ENCODE measurements around the gene SBF1.

SBF1 gene

DNA sequence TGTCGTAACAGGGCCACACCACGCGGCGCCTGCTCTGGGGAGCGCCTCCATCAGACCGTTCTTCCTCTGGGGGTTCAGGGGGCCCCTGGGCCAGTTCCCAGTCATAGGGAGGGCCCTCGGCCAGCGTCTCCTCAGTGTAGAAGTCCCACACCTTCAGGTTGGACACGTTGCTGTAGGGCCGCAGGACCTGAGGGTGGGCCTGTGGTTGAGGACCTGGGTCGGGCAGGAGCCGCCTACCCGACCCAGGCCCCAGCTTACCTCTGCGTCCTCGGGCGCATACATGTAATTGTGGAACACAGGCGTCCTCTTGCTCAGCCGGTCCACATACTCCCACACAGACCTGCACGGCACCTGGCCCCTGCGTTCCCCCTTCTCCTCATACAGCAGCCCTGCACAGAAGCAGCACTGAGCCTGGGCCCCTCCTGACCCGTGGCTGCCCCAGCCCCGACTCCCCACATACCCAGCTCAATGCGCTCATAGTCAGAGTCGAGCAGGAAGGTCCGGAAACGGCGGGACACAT, 20.2 kb downstream of the SBF1 start:
- in situ Hi-C loops (cut with HindIII; ENCODE audit: low pct_ligation_motif_present, low pct_unique_long_range_greater_than_20kb, low sequenced_read_pairs), result no loop called here
- DNase-seq, result no peak

DNA sequence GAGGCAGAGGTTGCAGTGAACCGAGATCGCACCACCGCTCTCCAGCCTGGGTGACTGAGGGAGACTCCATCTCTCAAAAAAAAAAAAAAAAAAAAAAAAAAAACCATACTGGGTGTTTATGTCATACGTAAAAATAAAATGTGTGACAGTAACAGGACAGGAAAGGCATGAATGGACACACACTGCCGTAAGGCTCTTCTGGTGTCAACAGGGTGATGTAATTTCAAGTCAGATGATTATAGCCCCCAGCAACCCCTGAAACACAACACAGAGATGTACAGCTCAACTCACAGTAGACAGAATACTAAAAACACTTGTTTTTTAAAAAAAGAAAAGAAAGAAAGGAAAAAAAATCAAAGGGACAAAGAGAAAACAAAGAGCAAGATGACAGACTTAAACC, 22.2 kb downstream of the SBF1 start:
- DNase-seq, result no peak
- in situ Hi-C loops (cut with HindIII; ENCODE audit: low pct_ligation_motif_present, low pct_unique_long_range_greater_than_20kb, low sequenced_read_pairs), result no loop called here

DNA sequence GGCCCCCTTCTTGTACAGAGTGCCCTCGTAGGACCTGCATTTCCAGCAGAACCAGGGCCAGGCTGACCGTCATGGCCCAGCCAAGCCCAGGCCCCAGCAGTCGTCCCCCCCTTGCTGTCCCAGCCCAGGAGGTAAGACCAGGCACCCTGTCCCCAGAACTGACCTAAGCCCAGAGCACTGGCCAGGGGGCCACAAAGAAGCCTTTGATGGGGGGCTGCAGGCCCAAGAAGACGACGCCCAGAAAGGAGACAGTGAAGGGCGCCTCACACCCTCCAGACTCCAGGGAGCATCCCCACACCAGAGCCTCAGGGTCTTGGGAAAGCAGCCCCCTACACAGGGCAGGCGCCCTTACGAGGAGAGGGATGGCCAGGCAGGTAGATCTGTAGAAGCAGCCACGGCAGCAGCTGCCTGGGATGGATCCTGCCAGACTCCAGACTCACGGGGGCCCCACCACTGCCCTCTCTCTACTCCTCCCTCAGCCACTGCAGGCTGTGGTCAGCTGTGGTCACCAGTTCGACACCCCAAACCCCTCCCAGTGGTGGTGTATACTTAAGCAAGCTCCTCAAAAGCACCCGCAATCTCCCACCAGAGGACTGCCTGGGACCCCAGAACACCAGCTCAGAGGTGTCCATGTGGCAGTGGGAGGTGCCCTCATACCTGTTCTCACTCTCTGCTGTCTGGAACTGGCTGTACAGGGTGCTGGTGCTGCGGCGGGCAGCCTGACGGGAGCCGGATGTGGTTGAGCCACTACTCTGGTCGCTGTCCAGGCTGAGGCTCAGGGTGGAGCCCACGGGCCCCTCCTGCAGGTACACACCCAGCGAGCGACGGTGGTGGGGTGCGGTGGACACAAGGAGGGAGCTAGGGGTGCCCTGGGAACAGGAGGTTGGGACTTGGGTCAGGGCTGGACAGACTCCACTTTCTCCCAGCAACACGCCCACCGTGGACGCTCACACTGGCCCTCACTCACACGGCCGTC, 27.0 kb downstream of the SBF1 start:
- in situ Hi-C loops (cut with HindIII; ENCODE audit: low pct_ligation_motif_present, low pct_unique_long_range_greater_than_20kb, low sequenced_read_pairs), result no loop called here
- no peak for DNase-seq

DNA sequence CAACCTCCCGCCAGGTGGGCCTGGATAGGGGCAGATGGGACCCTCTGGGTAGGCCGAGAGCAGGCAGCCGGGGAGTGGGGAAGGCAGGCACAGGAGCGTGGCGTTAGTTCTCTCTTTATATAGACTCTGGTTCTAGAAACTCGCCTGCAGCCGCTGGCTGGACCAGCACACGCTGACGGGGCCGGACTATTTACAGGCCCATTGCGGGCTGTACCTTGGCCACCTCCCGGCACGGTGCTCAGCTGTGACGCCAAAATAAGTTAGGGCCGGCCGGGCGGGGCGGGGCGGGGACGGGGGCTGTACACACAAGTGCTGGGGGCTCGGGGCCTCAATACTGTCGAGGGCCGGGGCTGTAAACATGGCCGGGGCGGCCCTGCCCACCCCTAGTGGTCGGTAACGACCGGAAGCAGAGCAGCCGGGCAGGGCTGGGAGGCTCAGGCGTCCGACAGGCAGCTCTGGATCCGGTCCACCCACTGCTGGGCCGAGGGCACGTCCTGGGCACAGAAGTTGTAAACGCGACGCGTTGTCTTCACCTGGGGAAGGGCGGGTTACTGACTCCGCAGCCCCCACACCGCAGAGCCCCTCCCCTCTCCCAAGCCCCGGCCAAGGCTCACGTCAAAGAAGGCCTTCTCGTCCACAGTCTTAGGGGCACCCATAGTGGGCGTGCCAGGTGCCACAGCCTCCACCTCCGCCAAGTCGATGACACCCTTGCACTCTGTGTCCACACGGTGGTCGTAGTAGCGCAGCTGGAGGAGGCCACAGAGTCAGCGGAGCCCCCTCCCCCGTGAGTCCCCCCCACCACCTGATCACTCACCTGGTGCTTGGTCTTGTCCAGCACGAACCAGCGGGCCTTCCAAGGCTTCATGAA, 27.9 kb downstream of the SBF1 start:
- in situ Hi-C loops (cut with HindIII; ENCODE audit: low pct_ligation_motif_present, low pct_unique_long_range_greater_than_20kb, low sequenced_read_pairs), result no loop called here
- DNase-seq, result no peak

DNA sequence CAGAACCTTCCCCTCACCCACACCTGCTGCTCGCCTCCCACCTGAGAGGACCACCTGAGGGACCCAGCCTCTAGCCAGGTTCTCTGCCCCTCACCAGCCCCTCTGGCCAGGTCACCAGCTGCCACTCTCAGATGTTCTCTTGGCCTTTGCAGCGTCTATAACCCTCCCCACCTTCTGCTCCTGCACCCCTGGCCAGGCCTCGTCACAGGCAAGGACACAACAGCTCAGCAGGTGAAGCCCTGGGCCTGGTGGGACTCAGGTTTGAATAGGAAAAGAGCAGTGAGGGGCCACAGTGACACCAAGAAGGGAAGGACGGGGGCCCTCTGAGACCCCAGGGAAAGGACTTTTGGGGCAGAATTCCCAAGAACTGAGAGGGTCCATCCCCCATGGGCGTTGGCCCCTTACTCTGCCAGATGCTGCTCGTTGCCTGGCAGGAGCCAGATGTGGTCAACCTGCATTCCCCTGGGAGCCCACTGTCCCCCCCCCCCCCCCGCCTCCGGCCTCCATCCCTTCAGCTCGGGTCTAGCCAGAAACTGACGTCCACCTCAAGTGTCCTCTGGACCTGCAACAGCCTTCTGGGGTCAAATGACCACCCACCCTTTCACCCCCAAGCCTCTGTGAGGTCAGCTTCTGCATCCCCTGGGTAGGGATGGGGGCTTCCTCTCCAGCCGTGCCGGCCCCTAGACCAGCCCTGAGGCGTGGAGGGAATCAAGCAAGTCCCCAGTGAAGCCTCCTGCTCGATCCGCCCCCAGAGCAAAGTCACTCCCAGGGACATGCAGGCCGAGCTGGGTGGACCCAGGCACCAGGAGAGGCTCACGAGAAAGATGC, 28.7 kb downstream of the SBF1 start:
- in situ Hi-C loops (cut with HindIII; ENCODE audit: low pct_ligation_motif_present, low pct_unique_long_range_greater_than_20kb, low sequenced_read_pairs), result no loop called here
- DNase-seq, result no peak

DNA sequence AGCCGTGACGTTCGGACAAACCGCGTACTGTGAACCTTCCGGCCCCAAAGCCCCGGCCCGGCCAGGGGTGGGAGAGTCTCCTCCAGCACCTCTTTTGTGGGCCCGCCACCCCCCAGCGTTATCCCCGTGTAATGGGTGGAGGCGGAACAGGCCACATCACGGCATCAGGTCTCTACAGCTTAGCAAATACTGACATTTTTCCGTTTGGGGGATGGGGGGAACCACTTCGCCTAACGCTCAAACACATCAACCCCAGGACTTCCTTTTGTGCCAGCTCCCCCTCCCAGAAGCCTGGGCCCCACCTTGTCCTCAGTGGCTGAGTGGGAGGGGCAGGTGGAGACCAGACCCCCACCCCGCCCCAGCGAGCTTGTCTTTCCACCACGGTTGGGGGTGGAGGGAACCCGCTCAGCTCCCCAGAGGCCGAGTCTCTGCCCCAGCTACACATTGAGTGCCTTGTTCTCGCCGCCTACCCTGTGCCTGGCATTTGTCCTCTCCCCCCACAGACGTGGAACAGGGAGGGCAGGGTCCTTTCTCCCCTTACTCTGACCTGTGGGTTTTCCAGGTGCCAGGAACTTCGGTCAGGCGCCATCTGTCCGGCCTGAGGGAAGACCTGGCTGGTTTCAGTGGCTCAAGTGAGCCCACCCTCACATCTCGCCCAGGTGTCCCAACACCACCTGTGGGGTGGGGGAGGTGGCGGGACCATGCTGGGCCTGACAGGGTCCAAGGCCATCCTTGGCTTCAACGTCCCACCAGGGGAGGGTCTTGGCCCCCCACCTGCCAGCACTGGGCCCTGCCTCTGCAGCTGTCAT, 29.6 kb downstream of the SBF1 start:
- DNase-seq, result no peak
- in situ Hi-C loops (cut with HindIII; ENCODE audit: low pct_ligation_motif_present, low pct_unique_long_range_greater_than_20kb, low sequenced_read_pairs), result no loop called here

DNA sequence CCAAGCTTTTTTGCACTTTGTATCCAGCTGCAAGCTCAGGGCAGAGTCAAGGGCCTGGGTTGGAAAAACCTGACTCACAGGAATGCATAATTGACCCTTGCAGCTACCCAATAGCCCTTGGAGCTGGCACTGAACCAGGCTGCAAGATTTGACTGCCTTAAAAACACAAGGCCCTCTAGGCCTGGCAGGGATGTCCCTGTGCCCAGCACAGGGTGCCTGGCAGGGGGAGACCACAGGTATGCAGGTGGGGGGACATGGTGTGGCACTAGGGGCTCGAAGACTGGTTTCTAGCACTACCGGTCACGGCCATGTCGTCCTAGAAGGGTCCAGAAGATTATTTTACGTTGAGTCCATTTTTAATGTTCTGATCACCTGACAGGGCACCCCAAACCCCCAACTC, 30.2 kb downstream of the SBF1 start:
- in situ Hi-C loops (cut with HindIII; ENCODE audit: low pct_ligation_motif_present, low pct_unique_long_range_greater_than_20kb, low sequenced_read_pairs), result no loop called here
- peak; percentile 58 for DNase-seq

DNA sequence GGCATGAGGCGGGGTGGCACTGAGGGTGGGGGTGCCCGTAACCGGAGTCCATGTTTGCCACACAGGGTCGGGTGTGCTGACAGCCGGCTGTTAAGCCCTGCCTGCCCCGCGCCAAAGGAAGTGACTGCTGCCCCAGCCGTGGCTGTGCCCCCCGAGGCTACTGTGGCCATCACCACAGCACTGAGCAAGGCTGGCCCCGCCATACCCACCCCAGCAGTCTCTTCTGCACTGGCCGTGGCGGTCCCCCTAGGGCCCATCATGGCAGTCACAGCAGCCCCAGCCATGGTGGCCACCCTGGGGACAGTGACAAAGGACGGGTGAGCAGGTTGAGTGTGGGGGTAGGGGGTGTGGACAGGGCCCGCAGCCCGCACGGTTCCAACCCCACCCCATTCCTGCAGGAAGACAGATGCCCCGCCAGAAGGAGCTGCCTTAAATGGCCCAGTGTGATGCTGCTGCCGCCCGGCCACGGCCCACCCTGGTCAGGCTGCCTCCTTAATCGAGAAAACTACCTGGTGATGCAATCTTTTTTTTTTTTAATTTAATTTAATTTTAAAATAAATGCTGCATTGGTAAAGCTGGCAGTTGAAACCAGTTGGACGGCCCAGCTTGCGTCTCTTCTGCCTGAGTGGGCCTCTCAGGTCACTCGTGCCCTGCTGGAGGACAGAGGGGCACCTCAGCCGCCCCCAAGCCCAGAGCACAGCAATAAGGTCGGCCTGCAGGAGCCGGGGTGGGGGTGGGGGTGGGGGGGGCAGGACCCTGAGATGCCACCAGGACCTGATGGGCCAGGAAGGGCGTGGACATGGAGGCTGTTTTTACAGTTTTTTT, 30.8 kb downstream of the SBF1 start:
- in situ Hi-C loops (cut with HindIII; ENCODE audit: low pct_ligation_motif_present, low pct_unique_long_range_greater_than_20kb, low sequenced_read_pairs), result no loop called here
- no peak for DNase-seq

DNA sequence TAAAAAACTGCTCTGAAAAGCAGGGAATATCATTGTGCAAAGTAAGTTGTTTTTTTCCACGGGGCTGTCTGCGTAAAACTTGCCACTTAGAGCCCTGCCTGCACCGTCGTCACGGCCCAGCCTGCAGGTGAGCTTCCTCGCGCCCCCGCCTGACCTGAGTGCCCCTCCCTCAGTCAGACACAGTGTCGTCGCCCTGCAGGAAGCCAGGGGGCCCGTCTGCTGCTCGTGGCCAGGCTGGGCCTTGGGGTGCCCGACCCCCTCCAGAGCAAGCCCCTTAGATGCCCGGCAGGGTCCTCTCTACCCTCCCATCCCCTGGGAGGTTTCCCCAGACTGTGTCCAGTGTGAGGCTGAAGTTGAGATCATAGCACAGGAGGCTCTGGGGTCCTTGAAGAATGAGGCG, 31.6 kb downstream of the SBF1 start:
- in situ Hi-C loops (cut with HindIII; ENCODE audit: low pct_ligation_motif_present, low pct_unique_long_range_greater_than_20kb, low sequenced_read_pairs), result no loop called here
- no peak for DNase-seq

DNA sequence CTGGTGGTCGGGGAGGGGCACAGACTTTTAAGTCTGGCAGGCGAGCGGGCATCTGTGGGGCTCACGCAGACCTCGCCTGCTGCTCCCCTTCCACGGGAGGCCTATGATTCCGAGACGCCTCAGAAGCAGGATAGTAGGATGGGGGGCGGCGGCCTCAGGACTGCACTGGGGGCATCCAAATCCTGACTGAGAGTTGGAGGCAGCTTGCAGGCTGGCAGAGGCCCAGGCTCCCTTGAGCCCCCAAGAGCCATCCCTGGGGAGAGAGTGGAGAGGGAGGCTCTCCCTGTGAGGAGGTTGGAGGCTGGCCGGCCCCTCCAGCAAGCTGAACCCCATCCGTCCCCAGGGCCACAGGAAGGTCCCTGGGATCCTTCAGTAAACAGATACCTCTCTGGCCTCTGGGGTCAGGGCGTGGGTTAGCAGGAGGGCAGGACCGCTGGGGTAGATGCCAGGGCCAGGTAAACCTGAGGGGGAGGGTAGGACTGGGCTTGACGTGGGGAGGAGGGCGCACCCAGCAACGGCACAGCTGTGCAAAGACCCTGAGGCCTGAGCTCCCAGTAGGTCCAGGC, 33.3 kb downstream of the SBF1 start:
- in situ Hi-C loops (cut with HindIII; ENCODE audit: low pct_ligation_motif_present, low pct_unique_long_range_greater_than_20kb, low sequenced_read_pairs), result no loop called here
- no peak for DNase-seq

DNA sequence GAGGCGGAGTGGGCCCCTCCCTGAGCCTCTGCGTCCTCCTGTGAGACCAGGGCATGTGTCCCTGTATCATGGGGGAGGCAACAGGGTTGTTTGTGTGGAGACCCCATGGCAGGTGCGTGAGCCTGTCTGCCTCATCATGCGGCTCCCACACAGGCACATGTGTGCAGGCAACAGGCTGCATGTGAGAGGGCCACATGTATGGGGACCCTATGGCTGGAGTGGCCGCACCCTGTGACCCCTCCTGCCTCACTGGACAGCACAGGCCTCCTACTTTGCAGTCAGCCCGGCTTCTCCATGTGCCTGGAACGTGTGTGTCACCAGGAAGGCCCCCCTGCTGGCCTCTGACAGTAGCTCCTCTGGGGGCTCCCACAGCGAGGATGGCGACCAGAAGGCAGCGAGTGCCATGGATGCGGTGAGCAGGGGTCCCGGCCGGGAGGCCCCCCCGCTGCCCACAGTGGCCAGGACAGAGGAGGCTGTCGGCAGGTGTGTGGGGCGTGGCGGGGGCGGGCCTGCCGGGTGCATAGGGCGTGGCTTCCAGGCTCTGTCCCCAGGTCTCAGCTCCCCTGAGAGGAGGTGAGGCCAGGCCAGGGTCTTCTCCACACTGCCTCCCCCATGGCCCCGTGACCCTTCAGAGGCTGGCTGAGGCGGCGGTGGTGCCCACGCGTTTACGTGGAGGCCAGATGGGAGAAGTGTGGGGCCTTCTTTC, 34.1 kb downstream of the SBF1 start:
- DNase-seq, result no peak
- in situ Hi-C loops (cut with HindIII; ENCODE audit: low pct_ligation_motif_present, low pct_unique_long_range_greater_than_20kb, low sequenced_read_pairs), result no loop called here

DNA sequence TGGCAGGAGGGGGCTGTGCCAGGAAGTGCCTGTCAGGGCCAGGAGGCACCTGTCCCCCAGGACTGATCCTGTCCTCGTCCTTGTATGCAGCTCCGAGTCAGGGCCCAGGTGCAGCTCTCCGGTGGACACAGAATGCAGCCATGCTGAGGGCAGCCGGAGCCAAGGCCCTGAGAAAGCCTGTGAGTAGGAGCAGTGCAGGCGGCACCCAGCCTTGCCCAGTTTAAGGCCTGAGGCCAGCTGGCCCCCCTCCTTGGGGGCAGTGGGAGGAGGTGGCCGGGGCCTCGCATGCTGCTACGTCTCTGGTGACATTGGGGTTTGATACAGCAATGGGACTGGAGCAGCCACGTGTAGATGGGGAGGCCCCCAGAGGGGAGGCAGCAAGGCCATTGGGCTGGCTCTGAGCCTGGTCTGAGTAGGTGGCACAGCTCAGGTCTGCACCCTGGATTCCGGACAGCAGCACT, 34.9 kb downstream of the SBF1 start:
- in situ Hi-C loops (cut with HindIII; ENCODE audit: low pct_ligation_motif_present, low pct_unique_long_range_greater_than_20kb, low sequenced_read_pairs), result no loop called here
- DNase-seq, result no peak

DNA sequence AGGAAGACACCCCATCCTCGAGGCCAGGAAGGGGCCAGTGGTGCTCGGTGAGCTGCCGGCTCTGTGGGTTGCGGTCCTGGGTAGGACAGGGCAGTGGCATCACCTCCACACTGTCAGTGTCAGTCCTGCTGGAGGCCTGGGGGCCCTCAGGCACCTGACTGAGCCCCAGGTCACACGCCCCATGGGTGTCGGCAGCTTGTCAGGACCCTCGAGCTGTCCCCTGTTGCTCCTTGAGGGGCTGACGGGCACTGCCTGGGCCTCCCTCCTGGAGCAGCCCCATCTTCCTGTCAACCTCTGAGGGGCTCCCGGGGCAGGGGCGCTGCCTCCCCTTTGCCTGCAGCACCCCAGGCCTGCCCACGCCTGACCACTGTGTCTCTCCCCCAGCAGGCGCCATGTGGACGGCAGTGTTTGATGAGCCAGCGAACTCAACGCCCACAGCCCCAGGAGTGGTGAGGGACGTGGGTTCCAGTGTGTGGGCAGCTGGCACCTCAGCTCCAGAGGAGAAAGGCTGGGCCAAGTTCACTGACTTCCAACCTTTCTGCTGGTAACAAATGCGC, 35.4 kb downstream of the SBF1 start:
- in situ Hi-C loops (cut with HindIII; ENCODE audit: low pct_ligation_motif_present, low pct_unique_long_range_greater_than_20kb, low sequenced_read_pairs), result no loop called here
- DNase-seq, result no peak

DNA sequence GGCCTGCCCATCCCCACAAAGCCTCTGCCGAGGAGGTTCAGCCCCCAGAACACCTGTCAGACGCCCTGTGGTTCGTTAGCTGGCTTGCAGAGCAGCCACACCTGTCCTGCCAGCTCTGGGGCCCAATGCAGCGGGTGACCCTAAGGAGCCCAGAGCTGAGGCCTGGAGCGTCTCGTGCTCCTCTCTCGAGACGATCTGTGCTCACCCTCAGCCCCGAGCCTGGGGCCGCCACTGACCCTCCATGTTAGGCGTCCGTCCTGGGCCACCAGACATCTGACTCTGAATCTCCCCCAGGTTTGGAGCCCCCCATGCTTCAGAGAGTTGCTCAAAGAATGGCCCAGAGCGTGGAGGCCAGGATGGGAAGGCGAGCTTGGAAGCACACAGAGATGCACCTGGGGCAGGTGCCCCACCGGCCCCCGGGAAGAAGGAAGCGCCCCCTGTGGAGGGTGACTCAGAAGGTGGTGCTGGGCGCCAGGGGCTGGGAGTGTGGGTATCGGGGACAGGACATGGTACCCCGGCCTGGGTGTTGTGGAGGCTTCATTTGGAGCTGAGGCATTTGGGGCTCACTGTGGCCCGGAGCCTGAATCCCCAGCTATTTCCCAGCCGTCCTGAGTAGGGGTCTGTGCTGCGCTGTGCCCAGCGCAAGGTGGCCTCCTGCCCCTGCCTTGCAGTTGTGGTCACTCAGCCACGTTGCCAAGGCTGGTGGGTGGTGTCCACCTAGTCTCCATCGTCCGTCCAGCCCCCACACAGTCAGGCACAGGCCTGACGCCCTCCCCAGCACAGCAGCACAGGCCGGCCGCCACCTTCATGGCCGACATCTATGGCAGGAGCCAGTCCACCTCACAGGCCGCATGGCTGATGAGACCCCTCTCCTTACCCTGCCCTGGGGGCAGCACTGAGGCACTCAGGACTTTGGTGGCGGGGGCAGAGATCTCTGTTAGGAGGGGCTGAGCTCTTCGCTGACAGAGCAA, 36.2 kb downstream of the SBF1 start:
- in situ Hi-C loops (cut with HindIII; ENCODE audit: low pct_ligation_motif_present, low pct_unique_long_range_greater_than_20kb, low sequenced_read_pairs), result no loop called here
- DNase-seq, result no peak
